Activated T-cell treated with anti-CD3 and anti-CD28 coated beads, Interleukin-2, amount 50 U/mL, for 48 hours (primary cell): Measurements from ENCODE around the gene SETD1A.
"Not testable (repeated sequence)": the region's sequence is repeated elsewhere in the genome, so short reads cannot be mapped to it uniquely, and the experiment has no call there.

Experiments used
- DNase-seq, 2 experiments: peaks; one replicate each; pipeline ENCODE4 v3.0.0-alpha.2; 2020

Gene SETD1A

DNA sequence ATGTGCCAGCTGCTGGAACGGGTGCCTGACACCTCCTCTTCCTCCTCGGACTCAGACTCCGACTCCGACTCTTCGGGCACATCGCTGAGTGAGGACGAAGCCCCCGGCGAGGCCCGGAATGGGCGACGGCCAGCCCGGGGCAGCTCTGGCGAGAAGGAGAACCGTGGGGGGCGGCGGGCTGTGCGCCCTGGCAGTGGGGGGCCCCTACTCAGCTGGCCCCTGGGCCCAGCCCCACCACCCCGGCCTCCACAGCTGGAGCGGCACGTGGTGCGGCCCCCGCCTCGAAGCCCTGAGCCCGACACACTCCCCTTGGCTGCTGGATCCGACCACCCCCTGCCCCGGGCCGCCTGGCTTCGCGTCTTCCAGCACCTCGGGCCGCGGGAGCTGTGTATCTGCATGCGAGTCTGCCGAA is 27.4 kb upstream of the SETD1A start:
- DNase-seq, result no peak

DNA sequence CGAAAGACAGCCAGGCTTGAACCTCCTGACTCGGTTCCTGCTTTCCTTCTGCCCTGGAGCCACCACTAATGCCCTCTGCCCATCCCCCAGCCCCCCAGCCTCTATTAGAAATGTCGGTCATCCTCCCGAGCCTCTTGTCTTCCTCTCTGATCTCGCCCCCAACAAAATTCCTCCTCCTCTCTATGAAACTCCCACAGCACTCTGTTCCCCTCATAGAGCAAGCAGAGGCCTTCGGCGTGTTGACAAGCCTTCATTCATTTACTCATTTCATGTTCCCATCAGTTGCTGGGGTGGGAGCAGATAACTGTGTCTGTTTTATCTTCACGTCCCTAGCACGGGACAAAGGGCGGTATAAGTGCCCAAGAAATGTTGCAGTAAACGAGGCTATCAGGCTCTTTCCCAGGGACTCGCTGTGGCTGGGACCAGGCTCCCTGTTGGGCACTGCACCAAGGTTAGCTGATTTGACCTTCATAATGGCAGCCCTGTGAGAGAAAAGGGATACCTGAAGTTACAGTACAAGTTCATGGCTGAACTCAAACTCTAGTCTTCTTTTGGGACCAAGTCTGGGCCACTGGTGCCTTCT is 26.4 kb upstream of the SETD1A start:
- DNase-seq, result no peak

DNA sequence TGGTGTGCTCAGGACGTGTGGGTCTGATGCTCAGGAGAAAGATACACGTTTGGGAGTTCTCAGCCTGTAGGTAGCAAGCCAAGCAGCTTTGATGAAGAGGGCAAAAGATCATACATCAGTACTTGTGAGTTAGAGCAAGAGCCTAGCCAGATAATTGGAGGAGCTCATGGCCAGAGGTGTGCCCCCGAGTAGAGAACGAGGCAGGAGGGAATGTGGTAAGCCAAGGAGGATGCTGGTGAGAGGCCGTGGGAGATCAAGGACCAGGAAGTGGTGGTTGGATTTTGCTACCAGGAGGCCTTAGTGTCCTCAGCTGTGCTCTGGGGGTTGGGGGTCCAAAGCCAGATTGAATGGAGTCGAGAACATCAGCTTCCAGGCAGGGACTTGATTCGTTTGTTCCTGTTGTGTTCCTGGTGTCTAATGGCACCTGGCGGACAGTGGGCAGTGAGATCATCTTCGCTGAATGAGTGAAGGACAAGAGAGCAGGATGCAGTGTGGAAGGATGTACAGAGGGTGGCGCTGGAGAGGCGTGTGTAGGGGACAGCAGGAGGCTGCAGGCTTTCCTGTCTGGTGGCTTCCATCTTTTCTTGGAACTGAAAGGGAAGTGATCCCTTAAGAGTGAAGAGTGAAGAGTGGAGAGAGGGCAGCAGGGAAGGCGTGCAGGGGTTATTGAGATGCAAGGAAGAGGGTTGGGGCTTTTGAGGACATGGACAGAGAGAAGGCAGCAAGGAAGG is 22.6 kb upstream of the SETD1A start:
- peak; percentile 62 to 69 for DNase-seq

DNA sequence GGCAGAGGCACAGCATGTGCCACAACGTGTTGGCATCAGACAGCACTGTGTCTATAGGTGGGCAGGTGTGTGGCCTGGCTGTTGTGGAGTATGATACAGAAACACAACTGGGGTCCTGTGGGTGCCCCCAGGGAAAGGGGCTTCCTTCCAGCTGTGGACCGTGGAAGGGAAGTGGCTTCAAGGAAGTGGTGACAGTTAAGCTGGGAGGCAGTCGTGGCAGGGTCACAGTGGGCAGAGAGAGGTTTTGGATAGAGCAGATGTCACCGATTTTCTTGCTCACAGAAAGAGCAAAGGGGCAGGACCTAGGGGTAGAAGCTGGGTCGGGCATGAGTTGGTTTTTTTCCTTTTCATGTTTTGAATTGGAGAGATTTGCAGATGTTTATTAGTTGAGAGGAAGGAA is 19.9 kb upstream of the SETD1A start:
- DNase-seq, result no peak

DNA sequence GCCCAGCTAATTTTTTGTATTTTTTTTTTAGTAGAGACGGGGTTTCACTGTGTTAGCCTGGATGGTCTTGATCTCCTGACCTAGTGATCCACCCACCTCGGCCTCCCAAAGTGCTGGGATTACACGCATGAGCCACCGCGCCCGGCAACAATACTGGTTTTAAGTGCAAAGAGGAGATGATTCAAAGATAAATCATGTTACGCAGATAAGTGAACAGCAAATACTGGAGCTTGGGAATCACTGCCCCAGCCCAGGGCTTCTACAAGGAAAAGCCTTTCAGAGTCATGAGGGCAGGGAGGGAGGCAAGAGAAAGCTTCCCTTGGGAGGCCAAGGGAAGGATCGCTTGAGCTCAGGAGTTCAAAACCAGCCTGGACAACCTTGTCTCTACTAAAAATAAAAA is 18.0 kb upstream of the SETD1A start:
- DNase-seq, result not testable (repeated sequence)

DNA sequence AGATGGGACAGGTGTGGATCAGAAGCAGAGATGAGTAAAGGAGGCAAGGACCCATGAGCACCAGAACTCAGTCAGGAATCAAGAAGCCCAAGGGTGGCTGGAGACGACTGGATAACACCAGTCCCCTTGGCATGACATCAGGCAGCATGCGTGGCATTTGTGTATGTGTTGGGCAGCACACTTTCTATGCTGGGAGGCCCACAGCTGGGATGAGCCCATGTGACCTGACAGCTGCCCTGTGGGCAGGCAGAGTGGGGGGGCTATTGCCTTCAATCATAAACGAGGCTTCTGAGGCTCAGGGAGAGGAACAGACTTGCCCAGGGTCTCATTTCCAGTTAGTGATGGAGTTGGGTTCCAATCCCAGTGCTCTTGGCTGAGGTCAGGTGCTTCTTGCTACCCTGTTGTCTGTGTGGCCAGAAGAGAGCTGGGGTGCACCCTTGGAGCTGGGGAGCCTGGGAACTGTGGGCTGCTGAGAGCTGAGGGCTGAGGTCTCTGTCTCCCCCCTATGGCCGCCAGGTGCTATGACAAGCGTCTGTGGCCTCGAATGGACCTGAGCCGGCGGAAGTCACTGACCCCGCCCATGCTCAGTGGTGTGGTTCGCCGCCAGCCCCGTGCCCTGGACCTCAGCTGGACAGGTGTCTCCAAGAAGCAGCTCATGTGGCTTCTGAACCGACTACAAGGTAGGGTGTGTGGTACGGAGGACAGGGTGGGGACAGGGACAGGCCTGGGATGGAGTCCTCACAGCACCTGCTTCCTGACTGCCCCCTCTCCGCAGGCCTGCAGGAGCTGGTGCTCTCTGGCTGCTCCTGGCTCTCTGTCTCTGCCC is 15.7 kb upstream of the SETD1A start:
- peak; percentile 78 to 83 for DNase-seq

DNA sequence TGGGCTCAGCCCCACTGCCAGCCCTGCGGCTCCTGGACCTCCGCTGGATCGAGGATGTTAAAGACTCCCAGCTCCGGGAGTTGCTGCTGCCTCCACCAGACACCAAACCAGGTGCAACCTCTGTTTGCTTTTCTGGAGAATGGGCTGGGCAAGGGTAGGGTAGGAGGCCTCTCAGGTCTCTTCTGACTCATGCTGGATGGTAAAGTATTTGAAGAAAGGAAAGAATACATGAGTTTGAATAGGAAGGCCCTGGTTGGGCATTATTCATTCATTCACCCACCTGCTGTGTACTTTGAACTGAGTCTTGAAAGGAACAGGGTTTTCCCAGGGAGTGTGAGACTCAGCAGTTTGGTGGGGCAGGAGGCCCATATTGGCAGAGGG is 15.1 kb upstream of the SETD1A start:
- no peak for DNase-seq

DNA sequence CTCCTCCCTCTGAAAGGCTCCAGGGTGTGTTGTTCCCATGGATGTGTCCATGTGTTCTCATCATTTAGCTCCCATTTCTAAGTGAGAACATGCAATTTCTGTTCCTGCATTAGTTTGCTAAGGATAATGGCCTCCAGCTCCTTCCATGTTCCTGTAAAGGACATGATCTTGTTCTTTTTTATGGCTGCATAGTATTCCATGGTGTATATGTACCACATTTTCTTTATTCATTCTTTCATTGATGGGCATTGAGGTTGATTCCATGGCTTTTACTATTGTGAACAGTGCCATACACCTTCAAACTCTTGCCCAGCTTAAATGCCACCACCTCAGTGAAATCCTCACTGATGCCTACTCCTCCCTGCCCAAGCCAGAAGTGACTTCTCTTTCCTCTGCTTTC is 13.2 kb upstream of the SETD1A start:
- no peak for DNase-seq

DNA sequence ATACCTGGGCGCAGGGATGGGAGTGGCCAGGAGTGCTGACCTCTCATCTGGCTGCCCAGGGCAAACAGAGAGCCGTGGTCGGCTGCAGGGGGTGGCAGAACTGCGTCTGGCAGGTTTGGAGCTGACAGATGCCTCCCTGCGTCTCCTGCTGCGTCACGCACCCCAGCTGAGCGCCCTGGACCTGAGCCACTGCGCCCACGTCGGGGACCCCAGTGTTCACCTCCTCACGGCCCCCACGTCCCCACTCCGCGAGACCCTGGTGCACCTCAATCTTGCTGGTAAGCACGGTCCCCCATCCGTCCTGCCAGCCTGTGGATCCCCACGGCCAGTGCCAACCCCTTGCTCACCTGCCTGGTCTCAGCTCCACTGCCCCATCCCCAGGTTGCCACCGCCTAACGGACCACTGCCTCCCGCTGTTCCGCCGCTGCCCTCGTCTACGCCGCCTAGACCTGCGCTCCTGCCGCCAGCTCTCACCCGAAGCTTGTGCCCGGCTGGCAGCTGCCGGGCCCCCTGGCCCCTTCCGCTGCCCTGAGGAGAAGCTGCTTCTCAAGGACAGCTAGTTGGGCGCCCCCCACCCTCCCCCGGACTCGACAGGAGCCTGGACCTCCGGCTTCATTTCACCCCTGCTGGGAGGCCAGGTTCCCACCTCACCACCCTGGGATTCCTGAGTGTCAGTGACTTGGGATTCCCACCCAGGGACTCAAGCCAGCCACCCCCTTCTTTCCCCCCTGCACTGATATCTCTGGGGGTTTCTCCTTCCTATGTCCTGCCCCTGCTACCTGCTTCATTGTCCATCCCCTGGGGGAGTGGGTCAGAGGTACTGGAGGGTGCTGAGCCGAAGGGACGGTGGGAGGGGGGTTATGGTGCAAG is 10.6 kb upstream of the SETD1A start:
- no peak for DNase-seq

DNA sequence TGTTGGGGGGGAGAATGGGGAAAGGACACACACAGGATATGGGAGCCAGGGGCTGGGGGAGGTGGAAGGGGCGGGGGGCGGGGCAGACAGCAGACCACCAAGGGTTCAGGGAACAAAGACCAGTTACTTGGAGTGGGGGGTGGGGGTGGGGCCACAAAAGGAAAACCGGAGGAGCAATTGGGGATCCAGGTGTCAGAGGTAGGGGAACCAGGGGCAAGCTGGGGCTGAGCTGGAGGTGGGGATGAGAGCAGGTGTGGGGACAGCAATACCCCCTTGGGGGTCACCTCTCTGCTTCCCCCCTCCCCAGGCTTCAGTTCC is 10.1 kb upstream of the SETD1A start:
- DNase-seq, result no peak

DNA sequence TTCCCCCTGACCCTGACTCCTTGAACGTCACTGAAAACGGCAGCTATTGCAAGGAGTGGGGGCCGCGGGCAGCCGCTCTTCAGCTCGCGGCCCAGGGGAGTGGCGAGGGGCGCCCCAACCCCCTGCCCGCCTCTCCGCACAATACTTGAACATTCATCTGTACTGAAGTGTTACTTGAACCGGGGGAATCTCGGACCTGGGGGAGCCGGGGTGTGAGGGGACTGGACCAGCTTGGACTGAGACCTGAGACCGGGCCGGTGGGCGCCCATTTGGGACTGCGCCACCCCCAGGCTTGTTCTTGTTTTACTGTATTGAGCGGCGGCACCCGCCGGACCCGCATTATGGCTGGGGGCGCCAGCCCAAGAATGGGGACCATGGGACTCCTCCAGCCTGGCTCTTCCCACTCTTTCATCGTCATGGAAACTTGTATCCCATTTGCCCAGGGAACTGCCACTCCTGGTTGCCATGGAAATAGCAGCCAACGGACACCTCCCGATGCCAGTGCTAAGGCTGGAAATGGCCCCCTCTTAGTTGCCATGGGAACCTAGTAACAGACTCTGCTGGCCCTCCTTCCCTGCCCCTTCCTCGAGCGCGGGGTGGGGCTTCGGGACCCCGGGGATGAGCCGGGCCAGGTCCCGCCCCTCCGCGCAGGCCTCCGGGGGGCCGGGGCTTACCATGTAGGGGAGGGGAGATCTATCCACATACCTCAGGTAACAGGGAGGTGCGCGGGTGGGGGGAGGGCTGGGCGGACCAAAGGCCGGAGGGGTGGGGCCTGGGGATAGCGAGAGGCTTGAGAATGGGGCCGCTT is 9.5 kb upstream of the SETD1A start:
- DNase-seq, result no peak

DNA sequence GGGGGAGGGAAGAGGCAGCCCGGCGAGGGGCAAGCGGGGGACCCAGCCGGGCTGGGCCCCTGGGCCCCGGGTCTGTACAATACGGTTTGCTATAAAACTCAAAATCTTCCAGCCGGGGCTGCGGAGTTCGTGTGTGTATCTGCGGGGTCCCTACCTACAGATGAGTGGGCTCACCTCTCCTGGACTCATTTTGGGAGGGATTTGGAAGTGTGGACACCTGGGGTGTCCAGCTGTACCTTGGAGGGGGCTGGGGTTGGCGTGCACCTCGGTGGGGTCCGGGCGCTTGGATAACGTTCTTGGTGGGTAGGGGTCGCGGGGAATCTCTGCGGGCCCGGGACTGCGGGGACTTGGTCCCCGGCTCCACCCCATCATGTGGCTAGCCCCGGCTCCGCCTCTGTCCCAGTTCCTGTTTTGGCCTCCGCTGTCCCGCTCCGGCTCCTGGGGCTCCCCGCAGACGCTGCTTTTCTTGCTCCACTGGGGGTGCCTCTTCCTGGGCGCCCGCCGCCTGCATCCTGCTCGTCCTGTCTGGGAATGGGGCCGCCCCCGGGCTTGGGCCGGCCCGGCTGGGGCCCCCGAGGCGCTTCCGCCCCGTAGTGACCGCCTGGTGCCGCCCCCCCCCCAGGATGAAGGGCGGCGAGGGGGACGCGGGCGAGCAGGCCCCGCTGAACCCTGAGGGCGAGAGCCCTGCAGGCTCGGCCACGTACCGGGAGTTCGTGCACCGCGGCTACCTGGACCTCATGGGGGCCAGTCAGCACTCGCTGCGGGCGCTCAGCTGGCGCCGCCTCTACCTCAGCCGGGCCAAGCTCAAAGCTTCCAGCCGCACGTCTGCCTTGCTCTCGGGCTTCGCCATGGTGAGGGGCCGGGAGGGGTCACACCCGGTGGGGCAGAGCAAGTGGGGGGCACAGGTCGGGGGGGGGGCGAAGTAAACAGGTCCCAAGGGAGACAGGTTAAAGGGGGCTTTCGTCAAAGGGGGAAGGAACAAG is 8.6 kb upstream of the SETD1A start, which contains the start of gene ORAI3:
Gene ORAI3, plus strand, starts transcription at position 402 of the 983 bp plus-strand sequence. Its CDS starts 222 bp downstream, at position 624.
- DNase-seq, result peak; percentile 55 to 70

DNA sequence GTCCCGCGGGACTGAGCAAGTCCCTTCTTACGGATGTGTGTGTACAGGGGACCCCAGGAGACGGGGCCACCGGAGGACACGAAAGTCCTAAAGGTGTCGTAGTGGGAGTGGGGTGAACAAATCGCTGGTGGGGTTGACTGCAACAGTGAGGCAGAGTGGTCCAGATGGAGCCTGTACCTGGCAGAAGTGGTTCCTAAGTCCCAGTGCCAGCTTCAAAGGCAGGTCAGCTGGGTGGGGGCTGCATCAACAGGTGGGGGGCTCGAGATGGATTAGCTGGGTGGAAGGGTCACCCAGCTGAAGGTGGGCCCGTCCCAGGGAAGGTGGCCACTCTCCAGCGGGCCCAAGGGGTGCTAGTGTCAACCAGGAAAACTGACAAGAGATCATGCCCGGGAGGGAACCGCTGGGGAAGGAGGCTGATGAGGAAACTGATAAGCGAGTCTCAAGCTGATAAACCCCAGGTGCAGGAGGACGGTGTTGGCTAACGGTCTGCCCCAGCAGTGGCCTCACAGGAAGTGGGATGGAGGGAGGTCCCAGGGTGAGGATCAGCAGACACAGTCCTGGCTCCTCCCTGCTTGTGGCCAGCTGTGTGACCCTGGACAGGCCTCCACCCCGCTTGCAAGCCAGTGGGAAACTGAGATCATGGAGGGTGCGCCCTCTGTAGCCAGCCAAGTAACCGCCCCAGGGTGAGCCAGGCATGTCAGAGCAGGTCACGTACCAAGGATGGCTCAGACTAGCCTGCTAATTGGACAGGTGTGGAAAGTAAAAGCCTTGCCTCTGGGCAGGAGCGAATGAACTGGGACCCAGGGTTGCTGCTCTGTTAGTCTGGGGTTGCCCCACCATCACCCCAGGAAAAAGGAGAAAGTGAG is 7.7 kb upstream of the SETD1A start:
- peak; percentile 56 to 67 for DNase-seq

DNA sequence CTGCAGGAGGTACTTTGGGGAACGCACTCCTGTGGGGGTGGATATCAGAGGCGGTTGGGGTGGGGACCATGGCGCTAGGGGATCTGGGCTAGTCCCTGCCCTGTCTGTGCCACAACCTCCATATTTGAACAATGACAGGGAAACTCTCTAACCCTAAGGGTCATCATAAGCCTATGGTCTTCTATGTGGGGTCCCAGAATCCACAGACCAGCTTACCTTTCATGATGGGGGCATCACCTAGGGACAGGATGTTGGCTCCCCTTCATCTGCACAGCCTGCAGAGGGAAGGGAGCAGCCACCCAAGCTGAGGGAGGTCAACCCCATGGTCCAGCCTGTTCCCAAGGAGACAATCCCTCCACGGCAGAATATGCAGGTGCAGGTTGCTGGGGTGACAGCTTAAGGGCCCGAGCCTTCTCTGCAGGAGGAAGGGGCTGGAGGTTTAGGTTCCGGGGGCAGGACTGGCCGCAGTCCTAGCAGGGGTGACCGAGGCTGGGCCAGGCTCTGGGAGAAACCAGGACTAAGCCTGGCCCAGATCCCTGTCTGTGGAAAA is 7.0 kb upstream of the SETD1A start:
- no peak for DNase-seq

DNA sequence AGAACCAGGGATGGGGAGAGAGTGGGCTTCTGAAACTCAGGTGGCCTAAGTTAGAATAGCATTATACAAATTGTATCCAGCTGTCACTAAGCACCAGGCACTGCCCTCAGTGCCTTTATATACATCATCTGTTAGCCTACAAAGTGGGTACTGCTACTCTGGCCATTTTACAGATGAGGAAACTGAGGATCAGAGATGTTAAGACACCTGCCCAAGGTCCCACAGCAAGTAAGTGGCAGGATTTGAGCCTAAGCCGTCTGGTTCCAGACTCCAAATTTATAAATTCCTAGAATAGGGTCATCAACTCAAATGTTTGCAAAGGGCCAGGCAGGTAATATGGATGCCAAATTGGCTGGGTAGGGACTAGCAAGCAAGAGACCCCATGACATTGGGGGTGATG is 6.4 kb upstream of the SETD1A start:
- DNase-seq, result no peak

DNA sequence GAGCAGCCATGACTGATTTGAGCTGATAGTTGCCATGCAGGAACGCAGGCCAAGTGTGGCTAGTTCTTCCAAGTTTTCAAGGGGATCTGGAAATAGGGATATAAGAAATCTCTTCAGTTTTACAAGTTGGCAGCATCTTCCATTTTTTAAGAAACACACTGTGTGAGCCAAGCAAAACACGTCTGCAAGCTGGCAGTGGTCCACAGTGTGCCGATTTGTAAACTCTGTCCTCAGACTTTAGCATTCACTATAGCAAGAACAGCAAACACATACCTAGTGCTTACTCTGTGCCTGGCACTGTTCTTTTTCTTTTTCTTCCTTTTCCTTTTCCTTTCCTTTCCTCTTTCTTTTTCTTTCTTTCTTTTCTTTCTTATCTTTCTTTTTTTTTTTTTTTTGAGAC is 5.8 kb upstream of the SETD1A start:
- no peak for DNase-seq

DNA sequence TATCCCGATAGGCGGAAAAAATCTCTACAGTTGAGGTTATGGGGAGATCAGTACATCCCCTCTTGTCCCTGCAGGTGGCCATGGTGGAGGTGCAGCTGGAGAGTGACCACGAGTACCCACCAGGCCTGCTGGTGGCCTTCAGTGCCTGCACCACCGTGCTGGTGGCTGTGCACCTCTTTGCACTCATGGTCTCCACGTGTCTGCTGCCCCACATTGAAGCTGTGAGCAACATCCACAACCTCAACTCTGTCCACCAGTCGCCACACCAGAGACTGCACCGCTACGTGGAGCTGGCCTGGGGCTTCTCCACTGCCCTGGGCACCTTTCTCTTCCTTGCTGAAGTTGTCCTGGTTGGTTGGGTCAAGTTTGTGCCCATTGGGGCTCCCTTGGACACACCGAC is 4.4 kb upstream of the SETD1A start:
- no peak for DNase-seq

DNA sequence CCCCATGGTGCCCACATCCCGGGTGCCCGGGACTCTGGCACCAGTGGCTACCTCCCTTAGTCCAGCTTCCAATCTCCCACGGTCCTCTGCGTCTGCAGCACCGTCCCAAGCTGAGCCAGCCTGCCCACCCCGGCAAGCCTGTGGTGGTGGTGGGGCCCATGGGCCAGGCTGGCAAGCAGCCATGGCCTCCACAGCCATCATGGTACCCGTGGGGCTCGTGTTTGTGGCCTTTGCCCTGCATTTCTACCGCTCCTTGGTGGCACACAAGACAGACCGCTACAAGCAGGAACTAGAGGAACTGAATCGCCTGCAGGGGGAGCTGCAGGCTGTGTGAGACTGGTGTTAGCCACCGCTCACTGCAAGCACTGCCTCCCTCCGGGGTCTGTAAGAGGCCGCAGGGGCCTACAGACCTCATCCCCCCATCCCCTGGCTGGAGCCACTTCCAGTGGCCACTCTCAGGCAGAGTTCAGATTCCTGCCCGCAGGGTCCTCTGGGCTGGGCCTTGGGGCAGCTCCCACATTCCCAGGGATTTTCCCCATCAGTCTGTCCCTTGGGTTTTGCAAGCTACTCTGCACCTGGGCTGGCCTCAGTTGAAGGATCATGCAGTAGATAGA is 3.9 kb upstream of the SETD1A start:
- DNase-seq, result peak; percentile 73 to 79

DNA sequence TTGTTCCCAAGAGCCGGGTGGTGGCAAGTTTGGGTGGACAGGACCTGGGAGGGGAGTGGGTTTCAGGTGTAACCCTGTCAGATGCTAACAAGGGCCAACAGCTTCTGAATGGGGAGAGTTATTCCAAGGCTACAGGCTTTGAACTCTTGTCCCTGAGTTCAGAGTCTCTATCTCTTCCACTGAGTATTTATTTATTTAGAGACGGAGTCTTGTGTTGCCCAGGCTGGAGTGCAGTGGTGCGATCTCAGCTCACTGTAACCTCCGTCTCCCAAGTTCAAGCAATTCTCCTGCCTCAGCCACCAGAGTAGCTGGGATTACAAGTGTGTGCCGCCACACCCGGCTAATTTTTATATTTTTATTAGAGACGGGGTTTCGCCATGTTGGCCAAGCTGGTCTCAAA is 2.6 kb upstream of the SETD1A start:
- no peak for DNase-seq
